Thoracic aorta (tissue), 2 donors: Measurements from ENCODE around the gene UBAP1. TPM values are rescaled to one million over a fixed set of nuclear protein-coding genes. Genes with fewer than 3 reads are reported as not detected.

ENCODE experiments used
- ATAC-seq: fragments of 150-250 bp; one replicate; pipeline ENCODE4 v1.8.0; 2017; ENCODE audit warnings: low read depth; ENCODE audit not compliant: insufficient number of reproducible peaks, low FRiP score
- DNase-seq: peaks from one replicate; pipeline ENCODE4 v3.0.0-alpha.2; 2020; ENCODE audit warnings: low spot score
- H3K27ac ChIP-seq, 2 donors: fragments of 200-600 bp; sonication (generic); 1 replicate in 1 of 2; 2 replicates in 1 of 2; pipeline ENCODE4 v1.5.1; 2016; ENCODE audit warnings: mild to moderate bottlenecking in 2 of 2, moderate library complexity in 2 of 2
- H3K27me3 ChIP-seq: fragments of 200-600 bp; sonication (generic); replicated peaks from 2 replicates; pipeline ENCODE4 v1.6.0; 2016; ENCODE audit warnings: mild to moderate bottlenecking; ENCODE audit not compliant: insufficient read depth
- H3K36me3 ChIP-seq: fragments of 200-600 bp; sonication (generic); one replicate; pipeline ENCODE4 v1.5.1; 2016
- H3K4me1 ChIP-seq, 2 donors: fragments of 200-600 bp; sonication (generic); 1 replicate in 1 of 2; 2 replicates in 1 of 2; pipeline versions ENCODE4 v1.5.1 to v1.6.0; 2016; ENCODE audit warnings: low read depth in 2 of 2, mild to moderate bottlenecking in 1 of 2; ENCODE audit not compliant: control insufficient read depth in 1 of 2
- H3K4me3 ChIP-seq: fragments of 200-600 bp; sonication (generic); 2 replicates; pipeline ENCODE4 v1.5.1; 2016; ENCODE audit warnings: mild to moderate bottlenecking
- H3K9me3 ChIP-seq: fragments of 200-600 bp; sonication (generic); 2 replicates; pipeline ENCODE4 v1.5.1; 2016
- total RNA-seq, 2 donors: library from RNA; depleted of rRNA; stranded (reverse); fragments of >200 nt; gene quantifications; one replicate each; pipeline versions ENCODE4 v1.1.0 to v1.2.3, GENCODE V29; 2016
- TF ChIP-seq, protein P1 (sequence below): fragments of 200-600 bp; sonication (generic); IDR thresholded peaks from one replicate; pipeline ENCODE4 v1.5.1; 2019; ENCODE audit warnings: antibody characterized with exemption

Gene UBAP1
- total RNA-seq, 2 donors from 2014 or later, result 35.7 to 52.3 TPM

- H3K36me3 ChIP-seq, result no peaks in the 10 kb centered on the region
- TF ChIP-seq, protein P1, sequence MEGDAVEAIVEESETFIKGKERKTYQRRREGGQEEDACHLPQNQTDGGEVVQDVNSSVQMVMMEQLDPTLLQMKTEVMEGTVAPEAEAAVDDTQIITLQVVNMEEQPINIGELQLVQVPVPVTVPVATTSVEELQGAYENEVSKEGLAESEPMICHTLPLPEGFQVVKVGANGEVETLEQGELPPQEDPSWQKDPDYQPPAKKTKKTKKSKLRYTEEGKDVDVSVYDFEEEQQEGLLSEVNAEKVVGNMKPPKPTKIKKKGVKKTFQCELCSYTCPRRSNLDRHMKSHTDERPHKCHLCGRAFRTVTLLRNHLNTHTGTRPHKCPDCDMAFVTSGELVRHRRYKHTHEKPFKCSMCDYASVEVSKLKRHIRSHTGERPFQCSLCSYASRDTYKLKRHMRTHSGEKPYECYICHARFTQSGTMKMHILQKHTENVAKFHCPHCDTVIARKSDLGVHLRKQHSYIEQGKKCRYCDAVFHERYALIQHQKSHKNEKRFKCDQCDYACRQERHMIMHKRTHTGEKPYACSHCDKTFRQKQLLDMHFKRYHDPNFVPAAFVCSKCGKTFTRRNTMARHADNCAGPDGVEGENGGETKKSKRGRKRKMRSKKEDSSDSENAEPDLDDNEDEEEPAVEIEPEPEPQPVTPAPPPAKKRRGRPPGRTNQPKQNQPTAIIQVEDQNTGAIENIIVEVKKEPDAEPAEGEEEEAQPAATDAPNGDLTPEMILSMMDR, result no peak
- no peaks in the 10 kb centered on the region for H3K9me3 ChIP-seq
- H3K27ac ChIP-seq, result no peak overlapping the region
- no peaks in the 10 kb centered on the region for H3K4me1 ChIP-seq
- no peak overlapping the region for H3K4me3 ChIP-seq
- DNase-seq (no peak), ATAC-seq (no peak)
- H3K27me3 ChIP-seq, result no peaks in the 10 kb centered on the region
Measured at GRCh38 chr9:34169125-34169524, 9.7 kb upstream of the UBAP1 start.

DNA sequence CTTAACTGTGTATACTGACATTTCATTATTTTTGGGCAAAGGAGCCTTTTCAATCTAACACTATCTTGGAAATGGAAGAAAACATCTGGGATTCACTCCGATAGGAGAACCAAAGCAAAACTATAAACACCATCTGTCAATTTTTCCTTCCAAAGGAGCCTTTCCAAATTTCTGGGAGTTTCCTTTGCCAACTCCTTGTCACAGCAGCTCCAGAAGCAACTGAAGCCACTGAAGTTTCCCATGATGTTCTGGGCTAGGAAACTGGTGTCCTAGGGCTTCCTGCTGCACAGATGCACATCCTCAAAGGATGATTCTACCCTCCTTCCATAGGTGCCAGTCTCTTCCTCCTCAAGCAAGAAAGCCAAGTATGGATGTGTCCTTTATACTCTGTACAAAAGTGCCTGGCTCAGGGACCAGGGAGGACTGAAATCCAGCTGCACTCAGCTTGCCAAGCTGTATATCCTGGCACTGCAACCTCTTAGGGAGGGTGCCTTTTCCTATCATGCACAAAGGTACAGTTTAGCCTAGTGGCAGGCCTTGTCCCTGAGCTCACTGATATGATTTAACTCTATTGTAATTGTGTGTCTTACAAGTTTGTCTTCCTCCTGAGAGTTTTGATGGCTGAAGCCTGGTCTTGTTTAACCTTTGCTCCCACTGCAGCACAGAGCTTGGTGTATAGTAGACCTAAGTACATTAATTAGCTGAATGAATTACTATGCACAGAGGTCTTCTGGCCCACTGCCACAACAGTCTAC, 8.4 kb upstream of the UBAP1 start:
- H3K36me3 ChIP-seq, result no peaks in the 10 kb centered on the region
- H3K9me3 ChIP-seq, result no peaks in the 10 kb centered on the region
- no peaks in the 10 kb centered on the region for H3K4me1 ChIP-seq
- H3K4me3 ChIP-seq, result no peak overlapping the region
- TF ChIP-seq, protein P1, result no peak
- no peak overlapping the region for H3K27ac ChIP-seq
- H3K27me3 ChIP-seq, result no peaks in the 10 kb centered on the region
- ATAC-seq (no peak), DNase-seq (no peak)

GRCh38 chr9:34171753-34172535, 6.9 kb upstream of the UBAP1 start:
- TF ChIP-seq, protein P1, result no peak
- Histone ChIP-seq H3K27ac (no peak overlapping the region), H3K27me3 (no peaks in the 10 kb centered on the region), H3K9me3 (no peaks in the 10 kb centered on the region), H3K36me3 (no peaks in the 10 kb centered on the region), H3K4me3 (no peak overlapping the region), H3K4me1 (no peaks in the 10 kb centered on the region)
- no peak for DNase-seq
- no peak for ATAC-seq

GRCh38 chr9:34176089-34176488, 2.8 kb upstream of the UBAP1 start:
- TF ChIP-seq, protein P1, result no peak
- DNase-seq (no peak), ATAC-seq (no peak)
- Histone ChIP-seq H3K36me3 (no peaks in the 10 kb centered on the region), H3K4me1 (peaks cover 3 to 21% of the 10 kb centered on the region in 2 donors), H3K27ac (no peak overlapping the region), H3K9me3 (no peaks in the 10 kb centered on the region), H3K4me3 (no peak overlapping the region), H3K27me3 (no peaks in the 10 kb centered on the region)
